AG04449 (cell line): Measurements from ENCODE around the gene SLIT2.

Experiments
- CTCF ChIA-PET: fragments of 350-600 bp; formaldehyde crosslinking; extraction: SDS; loops from one replicate; lab custom pipeline; 2021; ENCODE audit warnings: antibody characterized with exemption; lab: Yijun Ruan, JAX
- POLR2A ChIA-PET: fragments of 400-600, 350-600 bp; formaldehyde crosslinking; extraction: SDS; loops from one replicate; lab custom pipeline; 2020; ENCODE audit warnings: antibody characterized with exemption, inconsistent platforms; lab: Yijun Ruan, JAX
- DNase-seq: peaks from one replicate; pipeline ENCODE4 v3.0.0-alpha.2; 2010; ENCODE audit warnings: low read depth, low spot score
- H3K4me3 ChIP-seq: 2 replicates; pipeline ENCODE4 v1.5.1; 2011; ENCODE audit warnings: low read depth, mild to moderate bottlenecking, control low read depth, low read length
- TF ChIP-seq, protein P1 (sequence below): IDR thresholded peaks from one replicate; pipeline ENCODE4 v1.5.1; 2011; ENCODE audit warnings: mild to moderate bottlenecking, moderate library complexity, low read length, control low read depth, inconsistent platforms; ENCODE audit not compliant: insufficient read depth; ENCODE audit errors: missing control alignments

SLIT2 gene

GRCh38 chr4:20251796-20252655 lies at the start of gene SLIT2:
Gene SLIT2 (plus strand): TSS chr4:20251905. CDS start chr4:20253816, 1,911 bp downstream.
- no peak for DNase-seq
- POLR2A ChIA-PET = interaction anchor here (0.6 to 0.7 kb wide), 3 partner anchors 94 to 988 kb away, joined by 3 read pairs; no protein-coding TSS in a partner anchor
- TF ChIP-seq, protein P1, sequence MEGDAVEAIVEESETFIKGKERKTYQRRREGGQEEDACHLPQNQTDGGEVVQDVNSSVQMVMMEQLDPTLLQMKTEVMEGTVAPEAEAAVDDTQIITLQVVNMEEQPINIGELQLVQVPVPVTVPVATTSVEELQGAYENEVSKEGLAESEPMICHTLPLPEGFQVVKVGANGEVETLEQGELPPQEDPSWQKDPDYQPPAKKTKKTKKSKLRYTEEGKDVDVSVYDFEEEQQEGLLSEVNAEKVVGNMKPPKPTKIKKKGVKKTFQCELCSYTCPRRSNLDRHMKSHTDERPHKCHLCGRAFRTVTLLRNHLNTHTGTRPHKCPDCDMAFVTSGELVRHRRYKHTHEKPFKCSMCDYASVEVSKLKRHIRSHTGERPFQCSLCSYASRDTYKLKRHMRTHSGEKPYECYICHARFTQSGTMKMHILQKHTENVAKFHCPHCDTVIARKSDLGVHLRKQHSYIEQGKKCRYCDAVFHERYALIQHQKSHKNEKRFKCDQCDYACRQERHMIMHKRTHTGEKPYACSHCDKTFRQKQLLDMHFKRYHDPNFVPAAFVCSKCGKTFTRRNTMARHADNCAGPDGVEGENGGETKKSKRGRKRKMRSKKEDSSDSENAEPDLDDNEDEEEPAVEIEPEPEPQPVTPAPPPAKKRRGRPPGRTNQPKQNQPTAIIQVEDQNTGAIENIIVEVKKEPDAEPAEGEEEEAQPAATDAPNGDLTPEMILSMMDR = peak; percentile 31
- H3K4me3 ChIP-seq = peak within 1 kb of the TSS; percentile 75
- CTCF ChIA-PET = interaction anchor here (1.5 to 7.4 kb wide), 7 partner anchors 9 to 433 kb away, joined by 3 to 41 read pairs (median 4); no protein-coding TSS in a partner anchor

DNA sequence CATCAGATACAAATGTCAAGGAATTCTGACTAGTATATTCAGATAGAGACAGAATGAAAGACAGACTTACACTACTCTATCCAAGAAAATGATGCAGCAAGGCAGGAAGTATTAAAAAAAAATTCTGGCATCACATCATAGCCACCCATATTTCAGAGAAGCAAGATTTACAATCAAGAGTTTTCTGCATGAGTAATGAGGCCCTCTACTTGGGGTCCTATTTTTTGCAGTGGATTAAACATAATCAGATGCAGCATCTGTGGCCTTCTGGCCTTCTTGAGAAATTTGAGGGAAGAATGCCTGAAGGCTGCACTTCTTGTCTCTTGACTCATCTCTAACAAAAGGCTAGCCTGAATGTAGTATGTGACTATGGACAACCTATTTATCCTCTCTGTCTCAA lies 48.2 kb upstream of the SLIT2 start:
- ChIA-PET POLR2A (no interaction called here), CTCF (no interaction called here)
- no peak overlapping the region for H3K4me3 ChIP-seq
- peak; percentile 88 for DNase-seq
- TF ChIP-seq, protein P1 = no peak

- POLR2A ChIA-PET = no interaction called here
- TF ChIP-seq, protein P1 = no peak
- CTCF ChIA-PET = interaction anchor here (0.9 to 1.0 kb wide), 2 partner anchors 31 to 32 kb away, joined by 3 read pairs; no protein-coding TSS in a partner anchor
- no peak for DNase-seq
- H3K4me3 ChIP-seq = no peak overlapping the region
These were observed 34.2 kb upstream of the SLIT2 start for GRCh38 chr4:20217521-20217920.

- CTCF ChIA-PET = interaction anchor here (1.0 kb wide), 1 partner anchor 30 kb away, joined by 3 read pairs; no protein-coding TSS in a partner anchor
- DNase-seq = no peak
- POLR2A ChIA-PET = no interaction called here
- no peak overlapping the region for H3K4me3 ChIP-seq
- TF ChIP-seq, protein P1 = no peak
These were observed 33.8 kb upstream of the SLIT2 start for GRCh38 chr4:20217951-20218350.

DNA sequence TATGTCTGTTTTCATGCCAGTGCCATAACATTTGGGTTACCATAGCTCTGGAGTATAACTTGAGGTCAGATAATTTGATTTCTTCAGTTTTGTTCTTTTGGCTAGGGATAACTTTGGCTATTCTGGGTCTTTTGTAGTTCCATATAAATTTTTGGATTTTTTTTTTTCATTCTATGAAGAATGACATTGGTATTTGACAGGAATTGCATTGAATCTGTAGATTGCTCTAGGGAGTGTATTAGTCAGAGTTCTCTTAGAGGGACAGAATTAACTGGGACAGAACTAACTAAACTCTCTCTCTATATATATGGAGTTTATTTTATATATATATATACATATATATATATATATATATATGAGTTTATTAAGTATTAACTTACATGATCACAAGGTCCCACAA lies 32.2 kb upstream of the SLIT2 start:
- CTCF ChIA-PET = no interaction called here
- H3K4me3 ChIP-seq = no peak overlapping the region
- TF ChIP-seq, protein P1 = no peak
- POLR2A ChIA-PET = no interaction called here
- DNase-seq = no peak

- ChIA-PET POLR2A (no interaction called here), CTCF (interaction anchor here (2.4 kb wide), 1 partner anchor 10 kb away, joined by 14 read pairs; no protein-coding TSS in a partner anchor)
- H3K4me3 ChIP-seq = no peak overlapping the region
- TF ChIP-seq, protein P1 = no peak
- no peak for DNase-seq
These were observed 13.7 kb upstream of the SLIT2 start for GRCh38 chr4:20237894-20238537.
